Cardiac fibroblast (primary cell): ENCODE results near the gene CTRL.

Experiments
- DNase-seq, 2 donors: peaks; one replicate each; pipeline versions ENCODE4 v3.0.0 to v3.0.0-alpha.2; 2010; ENCODE audit warnings: low read depth in 2 of 2
- H3K4me3 ChIP-seq, 2 donors: replicated peaks in 1 of 2; 1 replicate in 1 of 2; 2 replicates in 1 of 2; pipeline ENCODE4 v1.5.1; 2011; ENCODE audit warnings: low read depth in 2 of 2, low read length in 2 of 2, mild to moderate bottlenecking in 2 of 2, moderate library complexity in 1 of 2
- CTCF ChIP-seq: IDR thresholded peaks from one replicate; pipeline ENCODE4 v1.5.1; 2011; ENCODE audit warnings: low read depth, mild to moderate bottlenecking, low read length, inconsistent platforms

Gene CTRL

GRCh38 chr16:67928147-67928546 is 3.5 kb downstream of the CTRL start:
- no peak for TF ChIP-seq CTCF
- H3K4me3 ChIP-seq = no peak overlapping the region
- DNase-seq = no peak

GRCh38 chr16:67927131-67927941 is 4.3 kb downstream of the CTRL start:
- TF ChIP-seq CTCF = no peak
- no peak for DNase-seq
- H3K4me3 ChIP-seq = no peak overlapping the region

- peak in 1 of 2 donors; percentile 63 for DNase-seq
- peak; percentile 15 for TF ChIP-seq CTCF
- H3K4me3 ChIP-seq = no peak overlapping the region
These were observed 5.4 kb downstream of the CTRL start for GRCh38 chr16:67926181-67926750.

- TF ChIP-seq CTCF = no peak
- no peak overlapping the region for H3K4me3 ChIP-seq
- DNase-seq = no peak
These were observed 7.3 kb downstream of the CTRL start for GRCh38 chr16:67924140-67924906.

GRCh38 chr16:67923414-67924116 is 8.1 kb downstream of the CTRL start:
- no peak for DNase-seq
- TF ChIP-seq CTCF = no peak
- no peak overlapping the region for H3K4me3 ChIP-seq

- no peak overlapping the region for H3K4me3 ChIP-seq
- TF ChIP-seq CTCF = no peak
- no peak for DNase-seq
These were observed 8.9 kb downstream of the CTRL start for GRCh38 chr16:67922740-67923139.
